HepG2 (cell line): ENCODE measurements around the gene SLC29A1. TPM values are rescaled to one million over a fixed set of nuclear protein-coding genes. Genes with fewer than 3 reads are reported as not detected.

Experiments used
- BORCS8-MEF2B ChIP-seq: sonication (generic); formaldehyde crosslinking; IDR thresholded peaks from 2 replicates; pipeline ENCODE4 v1.8.0; 2022; ENCODE audit warnings: mild to moderate bottlenecking, missing genetic modification reagents
- CC2D1A ChIP-seq: sonication (generic); formaldehyde crosslinking; IDR thresholded peaks from 2 replicates; pipeline ENCODE4 v1.8.1; 2023; ENCODE audit warnings: mild to moderate bottlenecking, missing genetic modification reagents
- CEBPG ChIP-seq: IDR thresholded peaks from 2 replicates; pipeline ENCODE4 v1.6.1; 2016
- HHEX ChIP-seq: IDR thresholded peaks from 2 replicates; pipeline ENCODE4 v1.6.1; 2016; ENCODE audit warnings: control low read depth
- HOXD1 ChIP-seq: sonication (generic); formaldehyde crosslinking; IDR thresholded peaks from 2 replicates; pipeline ENCODE4 v1.5.0; 2020; ENCODE audit warnings: missing genetic modification reagents
- KLF12 ChIP-seq: sonication (generic); formaldehyde crosslinking; IDR thresholded peaks from 2 replicates; pipeline ENCODE4 v1.4.0; 2020; ENCODE audit warnings: missing genetic modification reagents, borderline replicate concordance
- NRL ChIP-seq: sonication (generic); formaldehyde crosslinking; IDR thresholded peaks from 2 replicates; pipeline ENCODE4 v1.5.0; 2020; ENCODE audit warnings: missing genetic modification reagents, mild to moderate bottlenecking, moderate library complexity, borderline replicate concordance
- POLR2G ChIP-seq: fragments of 200-400 bp; formaldehyde crosslinking; IDR thresholded peaks from 2 replicates; pipeline ENCODE4 v1.6.1; 2018; ENCODE audit warnings: mild to moderate bottlenecking, low read depth, low read length, moderate library complexity
- SCMH1 ChIP-seq: sonication (generic); formaldehyde crosslinking; IDR thresholded peaks from 2 replicates; pipeline ENCODE4 v1.9.0; 2021; ENCODE audit warnings: missing genetic modification reagents, mild to moderate bottlenecking, borderline replicate concordance
- SNRNP70 ChIP-seq: fragments of 200-400 bp; formaldehyde crosslinking; IDR thresholded peaks from 2 replicates; pipeline ENCODE4 v1.6.1; 2017; ENCODE audit warnings: mild to moderate bottlenecking, low read depth, low read length, moderate library complexity
- STAG1 ChIP-seq: sonication (generic); formaldehyde crosslinking; IDR thresholded peaks from 2 replicates; pipeline ENCODE4 v1.4.0; 2020; ENCODE audit warnings: missing genetic modification reagents
- TSC22D2 ChIP-seq: sonication (generic); formaldehyde crosslinking; IDR thresholded peaks from 2 replicates; pipeline ENCODE4 v1.5.1; 2020; ENCODE audit warnings: missing genetic modification reagents, mild to moderate bottlenecking, borderline replicate concordance
- ZBTB42 ChIP-seq: sonication (generic); formaldehyde crosslinking; IDR thresholded peaks from 2 replicates; pipeline ENCODE4 v1.5.0; 2020; ENCODE audit warnings: mild to moderate bottlenecking, missing genetic modification reagents
- ZFP41 ChIP-seq: sonication (generic); formaldehyde crosslinking; IDR thresholded peaks from 2 replicates; pipeline ENCODE4 v1.4.0; 2020; ENCODE audit warnings: mild to moderate bottlenecking, missing genetic modification reagents, borderline replicate concordance
- ZFP62 ChIP-seq: sonication (generic); formaldehyde crosslinking; IDR thresholded peaks from 2 replicates; pipeline ENCODE4 v1.4.0; 2020; ENCODE audit warnings: missing genetic modification reagents
- ZFYVE20 ChIP-seq: sonication (generic); formaldehyde crosslinking; IDR thresholded peaks from 2 replicates; pipeline ENCODE4 v1.8.0; 2023; ENCODE audit warnings: low read depth, mild to moderate bottlenecking, moderate library complexity, missing genetic modification reagents, borderline replicate concordance
- ZKSCAN5 ChIP-seq: sonication (generic); formaldehyde crosslinking; IDR thresholded peaks from 2 replicates; pipeline ENCODE4 v1.5.1; 2020; ENCODE audit warnings: mild to moderate bottlenecking, missing genetic modification reagents
- ZNF383 ChIP-seq: sonication (generic); formaldehyde crosslinking; IDR thresholded peaks from 2 replicates; pipeline ENCODE4 v1.4.0; 2020; ENCODE audit warnings: missing genetic modification reagents, mild to moderate bottlenecking, borderline replicate concordance
- ZNF501 ChIP-seq: sonication (generic); formaldehyde crosslinking; IDR thresholded peaks from 2 replicates; pipeline ENCODE4 v1.5.1; 2020; ENCODE audit warnings: mild to moderate bottlenecking, moderate library complexity, missing genetic modification reagents
- ZNF724P ChIP-seq: sonication (generic); formaldehyde crosslinking; IDR thresholded peaks from 2 replicates; pipeline ENCODE4 v1.8.0; 2022; ENCODE audit warnings: missing genetic modification reagents, borderline replicate concordance
- polyA plus RNA-seq, 8 experiments: library from polyadenylated mRNA; depleted of rRNA in 3 of 8; stranded (reverse) in 7 of 8; unstranded in 1 of 8; fragments of >200 nt; fragmentation: Illumina TruSeq in 4 of 8; extraction: Trizol in 4 of 8; gene quantifications; 2 replicates each; pipeline versions ENCODE4 v1.2.1 to v1.2.3, GENCODE V29; 2011 to 2016; ENCODE audit warnings: low read depth in 4 of 8, missing spikeins in 1 of 8, mixed read lengths in 1 of 8; ENCODE audit not compliant: insufficient read depth in 1 of 8
- total RNA-seq, 5 experiments: library from RNA; depleted of rRNA; stranded (reverse); fragments of >200 nt; fragmentation: Illumina TruSeq; extraction: Trizol; gene quantifications; 2 replicates each; pipeline ENCODE4 v1.2.3, GENCODE V29; 2016; ENCODE audit warnings: low read depth in 1 of 5
- TF ChIP-seq, protein P1 (sequence below): IDR thresholded peaks from 2 replicates; pipeline ENCODE4 v1.6.1; 2012; ENCODE audit warnings: inconsistent platforms
- TF ChIP-seq, protein P2 (sequence below): sonication (generic); formaldehyde crosslinking; IDR thresholded peaks from 2 replicates; pipeline ENCODE4 v1.5.0; 2020; ENCODE audit warnings: mild to moderate bottlenecking, missing genetic modification reagents
- TF ChIP-seq, protein P3 (sequence below): sonication (generic); formaldehyde crosslinking; IDR thresholded peaks from 2 replicates; pipeline ENCODE4 v1.9.0; 2021; ENCODE audit warnings: missing genetic modification reagents, mild to moderate bottlenecking, borderline replicate concordance
- TF ChIP-seq, protein P4 (sequence below): sonication (generic); formaldehyde crosslinking; IDR thresholded peaks from 2 replicates; pipeline ENCODE4 v1.8.1; 2023; ENCODE audit warnings: mild to moderate bottlenecking, missing genetic modification reagents, borderline replicate concordance
- TF ChIP-seq, protein P5 (sequence below): sonication (generic); formaldehyde crosslinking; IDR thresholded peaks from 2 replicates; pipeline ENCODE4 v1.5.1; 2020; ENCODE audit warnings: missing genetic modification reagents, mild to moderate bottlenecking, borderline replicate concordance

SLC29A1 gene
- total and polyA plus RNA-seq, 2 of the 13 experiments (the other 11 are each of a cell fraction or from before 2014, with no cell fraction given): 43.2 to 106 TPM

DNA sequence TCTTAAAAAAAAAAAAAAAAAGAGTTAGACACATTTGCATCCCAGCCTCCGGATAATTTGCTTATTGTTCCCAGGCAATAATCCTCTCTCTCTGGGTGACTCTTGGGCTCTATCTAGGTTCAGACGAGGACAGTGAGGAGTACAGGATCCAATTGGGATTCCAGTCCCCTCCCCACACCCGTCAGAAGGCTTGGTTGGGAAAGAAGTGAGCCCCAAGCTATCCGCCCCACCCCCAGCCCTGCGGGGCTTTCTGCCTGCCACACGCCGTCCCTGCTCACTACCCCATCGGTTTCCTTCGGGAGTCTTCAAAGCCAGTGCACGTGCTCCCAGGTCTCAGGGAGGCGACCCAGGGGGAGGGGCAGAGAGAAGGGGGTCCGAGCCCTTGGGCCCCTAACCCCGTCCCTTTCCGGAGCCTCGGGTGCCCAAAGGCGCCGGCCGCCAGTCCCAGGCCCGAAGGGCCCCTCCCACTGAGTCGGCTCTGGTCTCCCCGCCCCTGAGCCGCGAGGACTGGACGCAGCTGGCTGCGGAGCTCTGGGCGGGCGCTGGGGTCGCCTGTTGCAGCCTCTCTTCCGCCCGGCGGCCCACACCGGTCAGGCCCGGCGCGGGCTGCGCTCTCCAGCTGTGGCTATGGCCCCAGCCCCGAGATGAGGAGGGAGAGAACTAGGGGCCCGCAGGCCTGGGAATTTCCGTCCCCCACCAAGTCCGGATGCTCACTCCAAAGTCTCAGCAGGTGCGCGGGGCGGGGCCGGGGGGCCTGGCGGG is 4.2 kb upstream of the SLC29A1 start (continued):
- TF ChIP-seq ZNF724P (CRISPR knock-in tag): peak; percentile 87; the same call in 1 of the 2 replicates
- peak; percentile 83; the same call in 1 of the 2 replicates for TF ChIP-seq ZBTB42 (CRISPR knock-in tag)
- TF ChIP-seq, protein P1, sequence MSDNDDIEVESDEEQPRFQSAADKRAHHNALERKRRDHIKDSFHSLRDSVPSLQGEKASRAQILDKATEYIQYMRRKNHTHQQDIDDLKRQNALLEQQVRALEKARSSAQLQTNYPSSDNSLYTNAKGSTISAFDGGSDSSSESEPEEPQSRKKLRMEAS: peak; percentile 81
- no peak for TF ChIP-seq ZFYVE20
- peak; percentile 95 for TF ChIP-seq NRL
- TF ChIP-seq BORCS8-MEF2B (CRISPR knock-in tag): 0 out of 2 replicates have a peak, but pooled peaks have one; percentile 20
- TF ChIP-seq, protein P2, sequence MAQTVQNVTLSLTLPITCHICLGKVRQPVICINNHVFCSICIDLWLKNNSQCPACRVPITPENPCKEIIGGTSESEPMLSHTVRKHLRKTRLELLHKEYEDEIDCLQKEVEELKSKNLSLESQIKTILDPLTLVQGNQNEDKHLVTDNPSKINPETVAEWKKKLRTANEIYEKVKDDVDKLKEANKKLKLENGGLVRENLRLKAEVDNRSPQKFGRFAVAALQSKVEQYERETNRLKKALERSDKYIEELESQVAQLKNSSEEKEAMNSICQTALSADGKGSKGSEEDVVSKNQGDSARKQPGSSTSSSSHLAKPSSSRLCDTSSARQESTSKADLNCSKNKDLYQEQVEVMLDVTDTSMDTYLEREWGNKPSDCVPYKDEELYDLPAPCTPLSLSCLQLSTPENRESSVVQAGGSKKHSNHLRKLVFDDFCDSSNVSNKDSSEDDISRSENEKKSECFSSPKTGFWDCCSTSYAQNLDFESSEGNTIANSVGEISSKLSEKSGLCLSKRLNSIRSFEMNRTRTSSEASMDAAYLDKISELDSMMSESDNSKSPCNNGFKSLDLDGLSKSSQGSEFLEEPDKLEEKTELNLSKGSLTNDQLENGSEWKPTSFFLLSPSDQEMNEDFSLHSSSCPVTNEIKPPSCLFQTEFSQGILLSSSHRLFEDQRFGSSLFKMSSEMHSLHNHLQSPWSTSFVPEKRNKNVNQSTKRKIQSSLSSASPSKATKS (CRISPR knock-in tag): no peak
- TF ChIP-seq STAG1 (CRISPR knock-in tag): no peak
- no peak for TF ChIP-seq SCMH1 (CRISPR knock-in tag)
- TF ChIP-seq CEBPG (CRISPR knock-in tag): peak; percentile 34
- 0 out of 2 replicates have a peak, but pooled peaks have one; percentile 71 for TF ChIP-seq CC2D1A (CRISPR knock-in tag)
- TF ChIP-seq, protein P3, sequence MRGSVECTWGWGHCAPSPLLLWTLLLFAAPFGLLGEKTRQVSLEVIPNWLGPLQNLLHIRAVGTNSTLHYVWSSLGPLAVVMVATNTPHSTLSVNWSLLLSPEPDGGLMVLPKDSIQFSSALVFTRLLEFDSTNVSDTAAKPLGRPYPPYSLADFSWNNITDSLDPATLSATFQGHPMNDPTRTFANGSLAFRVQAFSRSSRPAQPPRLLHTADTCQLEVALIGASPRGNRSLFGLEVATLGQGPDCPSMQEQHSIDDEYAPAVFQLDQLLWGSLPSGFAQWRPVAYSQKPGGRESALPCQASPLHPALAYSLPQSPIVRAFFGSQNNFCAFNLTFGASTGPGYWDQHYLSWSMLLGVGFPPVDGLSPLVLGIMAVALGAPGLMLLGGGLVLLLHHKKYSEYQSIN: no peak
- 0 out of 2 replicates have a peak, but pooled peaks have one; percentile 68 for TF ChIP-seq ZFP62 (CRISPR knock-in tag)
- TF ChIP-seq ZNF383 (CRISPR knock-in tag): 0 out of 2 replicates have a peak, but pooled peaks have one; percentile 61
- TF ChIP-seq ZFP41 (CRISPR knock-in tag): peak; percentile 70; the same call in 1 of the 2 replicates
- 0 out of 2 replicates have a peak, but pooled peaks have one; percentile 14 for TF ChIP-seq HHEX (CRISPR knock-in tag)
- TF ChIP-seq POLR2G: peak; percentile 78
- TF ChIP-seq TSC22D2 (CRISPR knock-in tag): no peak
- TF ChIP-seq HOXD1 (CRISPR knock-in tag): peak; percentile 50; the same call in 1 of the 2 replicates
- TF ChIP-seq, protein P4, sequence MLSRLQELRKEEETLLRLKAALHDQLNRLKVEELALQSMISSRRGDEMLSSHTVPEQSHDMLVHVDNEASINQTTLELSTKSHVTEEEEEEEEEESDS (CRISPR knock-in tag): no peak
- TF ChIP-seq ZNF501 (CRISPR knock-in tag): peak; percentile 64
- TF ChIP-seq SNRNP70: no peak
- no peak for TF ChIP-seq ZKSCAN5 (CRISPR knock-in tag)
- TF ChIP-seq KLF12 (CRISPR knock-in tag): peak; percentile 68; the same call in 1 of the 2 replicates
- TF ChIP-seq, protein P5, sequence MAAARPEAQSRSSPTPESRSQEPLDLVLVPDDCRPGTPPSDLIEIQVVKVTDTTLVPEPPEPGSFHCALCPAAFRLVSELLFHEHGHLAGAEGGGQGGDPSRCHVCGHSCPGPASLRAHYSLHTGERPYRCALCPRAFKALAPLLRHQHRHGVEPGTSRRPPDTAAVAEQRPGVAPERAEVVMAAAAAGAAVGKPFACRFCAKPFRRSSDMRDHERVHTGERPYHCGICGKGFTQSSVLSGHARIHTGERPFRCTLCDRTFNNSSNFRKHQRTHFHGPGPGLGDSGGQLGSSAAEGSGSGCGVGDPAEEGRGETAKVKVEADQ (CRISPR knock-in tag): no peak; the same call in 1 of the 2 replicates
